Karpas-422 (cell line): Measurements from ENCODE around the gene PATE3. TPM values are rescaled to one million over a fixed set of nuclear protein-coding genes. Genes with fewer than 3 reads are reported as not detected.

Experiments used
- DNase-seq: peaks from one replicate; pipeline ENCODE4 v3.0.0-alpha.2; 2015
- H2AFZ ChIP-seq: fragments of 200-600 bp; sonication (generic); 2 replicates; pipeline ENCODE4 v1.6.1; 2014; ENCODE audit warnings: antibody characterized with exemption, low read length, mixed read lengths
- H3K27ac ChIP-seq: fragments of 200-600 bp; sonication (generic); 2 replicates; pipeline ENCODE4 v1.5.1; 2014; ENCODE audit warnings: mild to moderate bottlenecking, low read length, moderate library complexity
- H3K27me3 ChIP-seq: fragments of 200-600 bp; sonication (generic); 2 replicates; pipeline ENCODE4 v1.6.1; 2014; ENCODE audit warnings: low read length, mixed read lengths
- H3K36me3 ChIP-seq: fragments of 200-600 bp; sonication (generic); 2 replicates; pipeline ENCODE4 v1.6.1; 2014; ENCODE audit warnings: low read length, mixed read lengths; ENCODE audit not compliant: insufficient read depth
- H3K4me1 ChIP-seq: fragments of 200-600 bp; sonication (generic); 2 replicates; pipeline ENCODE4 v1.6.1; 2014; ENCODE audit warnings: mild to moderate bottlenecking, low read length, mixed read lengths
- H3K4me2 ChIP-seq: fragments of 200-600 bp; sonication (generic); 2 replicates; pipeline ENCODE4 v1.6.1; 2014; ENCODE audit warnings: low read length, low read depth, mild to moderate bottlenecking; ENCODE audit not compliant: poor library complexity, severe bottlenecking
- H3K4me3 ChIP-seq: fragments of 200-600 bp; sonication (generic); 2 replicates; pipeline ENCODE4 v1.5.1; 2014; ENCODE audit warnings: mild to moderate bottlenecking, antibody characterized with exemption, low read length, mixed read lengths
- H3K79me2 ChIP-seq: fragments of 200-600 bp; sonication (generic); 2 replicates; pipeline ENCODE4 v1.6.1; 2014; ENCODE audit warnings: mild to moderate bottlenecking, low read length, mixed read lengths
- H3K9ac ChIP-seq: fragments of 200-600 bp; sonication (generic); 2 replicates; pipeline ENCODE4 v1.6.0; 2014; ENCODE audit warnings: low read length
- H3K9me2 ChIP-seq: fragments of 200-600 bp; sonication (generic), shearing (Covaris generic); replicated peaks from 2 replicates; pipeline ENCODE4 v1.6.0; 2014; ENCODE audit warnings: mild to moderate bottlenecking, low read length, moderate library complexity; ENCODE audit not compliant: insufficient read depth
- H3K9me3 ChIP-seq: fragments of 300-700, 200-600 bp; sonication (generic); 2 replicates; pipeline ENCODE4 v1.6.1; 2014; ENCODE audit warnings: low read length, mixed read lengths
- H4K20me1 ChIP-seq: fragments of 200-600 bp; sonication (generic); 2 replicates; pipeline ENCODE4 v1.6.1; 2014; ENCODE audit warnings: mild to moderate bottlenecking, antibody characterized with exemption, low read length, low read depth; ENCODE audit not compliant: insufficient read depth
- total RNA-seq: library from RNA; depleted of rRNA; stranded (reverse); fragments of >200 nt; shearing (Covaris generic); gene quantifications from 2 replicates; pipeline ENCODE4 v1.2.3, GENCODE V29; 2014; ENCODE audit warnings: low replicate concordance; rRNA removed

The PATE3 gene
- total RNA-seq, 1 experiment from 2014 or later: not detected

DNA sequence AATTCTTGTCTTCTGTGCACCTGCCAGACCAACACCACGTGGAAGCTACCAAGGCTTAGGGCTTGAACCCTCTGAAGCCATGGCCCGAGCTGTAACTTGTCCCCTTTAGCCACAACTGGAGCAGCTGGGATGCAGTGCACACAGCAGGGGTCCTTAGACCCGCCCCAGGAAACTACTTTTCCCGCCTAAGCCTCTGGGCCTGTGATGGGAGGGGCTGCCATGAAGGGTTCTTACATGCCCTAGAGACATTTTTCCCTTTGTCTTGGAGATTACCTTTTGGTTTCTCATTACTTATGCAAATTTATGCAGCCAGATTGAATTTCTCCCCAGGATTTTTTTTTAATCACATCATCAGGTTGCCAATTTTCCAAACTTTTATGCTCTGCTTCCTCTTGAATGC is 9.7 kb downstream of the PATE3 start:
- no peaks in the 10 kb centered on the region for H3K9me2 ChIP-seq
- no peaks in the 10 kb centered on the region for H3K9me3 ChIP-seq
- no peak overlapping the region for H3K4me2 ChIP-seq
- no peaks in the 10 kb centered on the region for H3K4me1 ChIP-seq
- H3K4me3 ChIP-seq: no peak overlapping the region
- no peaks in the 10 kb centered on the region for H4K20me1 ChIP-seq
- no peak for DNase-seq
- H3K27me3 ChIP-seq: no peaks in the 10 kb centered on the region
- no peak overlapping the region for H3K9ac ChIP-seq
- H3K27ac ChIP-seq: no peak overlapping the region
- no peak overlapping the region for H2AFZ ChIP-seq
- H3K36me3 ChIP-seq: no peaks in the 10 kb centered on the region
- H3K79me2 ChIP-seq: no peaks in the 10 kb centered on the region

GRCh38 chr11:125799808-125800207 is 11.9 kb downstream of the PATE3 start:
- Histone ChIP-seq H3K9ac (no peak overlapping the region), H3K4me3 (no peak overlapping the region), H4K20me1 (no peaks in the 10 kb centered on the region), H3K4me2 (no peak overlapping the region), H3K79me2 (no peaks in the 10 kb centered on the region), H3K9me3 (no peaks in the 10 kb centered on the region), H2AFZ (no peak overlapping the region), H3K36me3 (no peaks in the 10 kb centered on the region), H3K27me3 (no peaks in the 10 kb centered on the region), H3K9me2 (no peaks in the 10 kb centered on the region), H3K27ac (no peak overlapping the region), H3K4me1 (no peaks in the 10 kb centered on the region)
- DNase-seq: no peak

GRCh38 chr11:125802387-125802786 is 14.5 kb downstream of the PATE3 start:
- no peak for DNase-seq
- Histone ChIP-seq H2AFZ (no peak overlapping the region), H3K9me2 (no peaks in the 10 kb centered on the region), H4K20me1 (no peaks in the 10 kb centered on the region), H3K4me2 (no peak overlapping the region), H3K36me3 (no peaks in the 10 kb centered on the region), H3K27me3 (no peaks in the 10 kb centered on the region), H3K9me3 (no peaks in the 10 kb centered on the region), H3K79me2 (no peaks in the 10 kb centered on the region), H3K9ac (no peak overlapping the region), H3K4me1 (no peaks in the 10 kb centered on the region), H3K4me3 (no peak overlapping the region), H3K27ac (no peak overlapping the region)

DNA sequence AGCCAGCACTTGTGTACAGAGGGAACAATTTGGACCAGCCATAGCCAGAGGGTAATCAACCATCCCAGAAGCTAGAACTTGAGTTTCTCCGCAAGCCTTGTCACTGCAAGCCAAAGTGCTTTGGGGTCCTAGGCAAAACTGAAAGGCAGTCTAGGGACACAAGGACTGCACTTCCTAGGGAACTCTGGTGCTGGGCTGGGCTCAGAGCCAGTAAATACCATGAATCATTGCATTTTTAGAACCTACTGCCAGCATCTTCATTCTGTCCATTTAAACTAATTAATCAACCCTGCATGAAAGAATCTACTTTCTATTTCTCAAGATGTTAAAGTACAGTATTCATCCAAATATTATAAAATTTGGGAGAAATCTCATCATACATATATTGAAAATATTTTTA is 20.0 kb downstream of the PATE3 start:
- H4K20me1 ChIP-seq: no peaks in the 10 kb centered on the region
- no peaks in the 10 kb centered on the region for H3K9me2 ChIP-seq
- H3K79me2 ChIP-seq: no peaks in the 10 kb centered on the region
- H3K27ac ChIP-seq: no peak overlapping the region
- no peak for DNase-seq
- H3K4me1 ChIP-seq: no peaks in the 10 kb centered on the region
- H3K27me3 ChIP-seq: no peaks in the 10 kb centered on the region
- H3K9me3 ChIP-seq: no peaks in the 10 kb centered on the region
- no peak overlapping the region for H3K4me2 ChIP-seq
- H3K9ac ChIP-seq: no peak overlapping the region
- no peak overlapping the region for H2AFZ ChIP-seq
- H3K36me3 ChIP-seq: no peaks in the 10 kb centered on the region
- no peak overlapping the region for H3K4me3 ChIP-seq

DNA sequence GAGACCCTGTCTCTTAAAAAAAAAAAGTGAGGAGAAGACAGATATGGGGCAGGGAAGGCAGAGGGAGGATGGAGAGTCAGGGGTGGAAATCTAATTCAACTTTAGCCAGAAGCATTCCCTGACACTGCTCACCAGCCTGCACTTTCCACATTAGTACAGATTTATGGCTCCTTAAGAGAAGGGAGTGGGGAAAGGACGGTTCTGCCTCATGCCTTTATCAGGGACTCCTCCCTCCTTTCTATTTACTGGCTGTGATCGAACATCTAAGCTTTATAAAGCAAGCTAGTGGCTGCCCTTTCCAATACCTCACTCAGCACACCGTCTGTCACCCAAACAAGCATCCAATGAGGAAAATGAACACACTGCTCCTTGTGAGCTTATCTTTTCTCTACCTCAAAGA is 45.1 kb downstream of the PATE3 start, which contains the start of gene PATE4:
Gene PATE4 (plus strand): TSS at position 301 of the 400 bp plus-strand sequence. CDS start 44 bp downstream, at position 345.
- Histone ChIP-seq H3K4me1 (no peaks in the 10 kb centered on the region), H3K4me2 (no peak within 1 kb of the TSS), H3K4me3 (no peak within 1 kb of the TSS), H3K27me3 (no peaks in the 10 kb centered on the region), H3K9me2 (no peaks in the 10 kb centered on the region), H3K79me2 (no peaks in the 10 kb centered on the region), H4K20me1 (no peaks in the 10 kb centered on the region), H3K36me3 (no peaks in the 10 kb centered on the region), H3K9ac (no peak within 1 kb of the TSS), H3K9me3 (no peaks in the 10 kb centered on the region), H2AFZ (no peak within 1 kb of the TSS), H3K27ac (no peak within 1 kb of the TSS)
- no peak for DNase-seq

DNA sequence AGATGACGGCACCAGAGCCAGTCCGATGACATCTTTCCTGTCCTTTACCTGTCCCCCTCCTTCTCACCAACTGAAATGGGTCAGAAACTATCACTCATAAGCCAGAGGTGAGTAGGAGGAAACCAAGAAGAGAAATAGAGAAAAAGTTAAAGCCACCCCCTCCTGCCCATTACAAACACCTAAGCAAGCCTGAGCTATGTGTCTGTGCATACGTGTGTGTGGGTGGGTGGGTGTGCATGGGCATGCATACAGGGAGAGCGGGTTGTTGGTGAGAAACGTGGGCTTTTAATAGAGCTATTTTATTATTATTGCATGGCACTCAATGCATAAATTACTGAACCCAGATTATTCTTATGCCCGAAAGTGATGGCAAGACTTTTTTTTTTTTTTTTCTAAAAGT is 47.8 kb downstream of the PATE3 start:
- H3K4me2 ChIP-seq: no peak overlapping the region
- H3K9me2 ChIP-seq: no peaks in the 10 kb centered on the region
- no peaks in the 10 kb centered on the region for H4K20me1 ChIP-seq
- DNase-seq: no peak
- no peak overlapping the region for H3K9ac ChIP-seq
- no peaks in the 10 kb centered on the region for H3K36me3 ChIP-seq
- no peaks in the 10 kb centered on the region for H3K79me2 ChIP-seq
- no peak overlapping the region for H2AFZ ChIP-seq
- H3K27me3 ChIP-seq: no peaks in the 10 kb centered on the region
- no peak overlapping the region for H3K4me3 ChIP-seq
- no peak overlapping the region for H3K27ac ChIP-seq
- H3K4me1 ChIP-seq: no peaks in the 10 kb centered on the region
- H3K9me3 ChIP-seq: no peaks in the 10 kb centered on the region

Other genes starting within 250 kb of the PATE3 start
- 19.9 and 41.6 TPM in 2 replicates for gene EI24, start 218.7 kb upstream of the PATE3 start, total RNA-seq
- 32.9 and 76.2 TPM in 2 replicates for gene STT3A, start 195.3 kb upstream of the PATE3 start, total RNA-seq
- gene CHEK1, start 163.0 kb upstream of the PATE3 start, total RNA-seq: 12.5 and 16.5 TPM in 2 replicates
- not detected in 2 replicates for gene ACRV1, start 107.3 kb upstream of the PATE3 start, total RNA-seq
- not detected in 2 replicates for gene PATE1, start 41.8 kb upstream of the PATE3 start, total RNA-seq
- not detected in 2 replicates for gene PATE2, start 9.3 kb upstream of the PATE3 start, total RNA-seq
- not detected in 2 replicates for gene PATE4, start 45.2 kb downstream of the PATE3 start, total RNA-seq
- 4.6 and 4.8 TPM in 2 replicates for gene HYLS1, start 99.5 kb downstream of the PATE3 start, total RNA-seq
- 3.1 and 9.8 TPM in 2 replicates for gene PUS3, start 115.1 kb downstream of the PATE3 start, total RNA-seq
- not detected in 2 replicates for gene DDX25, start 116.4 kb downstream of the PATE3 start, total RNA-seq
- not detected in 2 replicates for gene VSIG10L2, start 157.9 kb downstream of the PATE3 start, total RNA-seq